Ovary (tissue), 3 donors: ENCODE data around the gene STK10.

ENCODE experiments used
- EP300 ChIP-seq: sonication (generic); formaldehyde crosslinking; IDR thresholded peaks from one replicate; pipeline ENCODE4 v1.6.1; 2017; ENCODE audit warnings: antibody characterized with exemption
- POLR2A ChIP-seq: fragments of 450-650 bp; IDR thresholded peaks from one replicate; pipeline ENCODE4 v1.6.1; 2017; ENCODE audit warnings: antibody characterized with exemption, mild to moderate bottlenecking, moderate library complexity
- TF ChIP-seq, protein P1 (sequence below), 3 donors: fragments of 450-650 bp in 2 of 3; fragments of 200-600 bp in 1 of 3; IDR thresholded peaks; one replicate each; pipeline versions ENCODE4 v1.5.1 to v1.8.0; 2016 to 2022; ENCODE audit warnings: antibody characterized with exemption in 3 of 3, mild to moderate bottlenecking in 1 of 3
- donor health status: DM: no; HTN: no; CAD: no.

DNA sequence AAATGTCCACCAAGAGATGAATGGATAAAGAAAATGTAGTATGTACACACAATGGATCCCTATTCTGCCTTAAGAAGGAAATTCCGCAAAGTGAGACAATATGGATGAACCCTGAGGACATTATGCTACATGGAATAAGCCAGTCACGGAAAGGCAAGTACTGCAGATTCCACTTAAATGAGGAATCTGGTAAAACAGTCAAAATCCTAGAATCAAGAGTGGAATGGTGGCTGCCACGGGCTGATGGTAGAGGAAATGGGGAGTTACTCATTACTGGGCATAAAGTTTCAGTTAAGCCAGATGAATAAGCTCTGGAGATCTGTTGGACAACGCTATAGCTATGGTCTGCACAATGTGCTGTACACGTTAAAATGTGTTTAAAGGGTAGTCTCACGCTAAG is 47.2 kb downstream of the STK10 start:
- TF ChIP-seq, protein P1, sequence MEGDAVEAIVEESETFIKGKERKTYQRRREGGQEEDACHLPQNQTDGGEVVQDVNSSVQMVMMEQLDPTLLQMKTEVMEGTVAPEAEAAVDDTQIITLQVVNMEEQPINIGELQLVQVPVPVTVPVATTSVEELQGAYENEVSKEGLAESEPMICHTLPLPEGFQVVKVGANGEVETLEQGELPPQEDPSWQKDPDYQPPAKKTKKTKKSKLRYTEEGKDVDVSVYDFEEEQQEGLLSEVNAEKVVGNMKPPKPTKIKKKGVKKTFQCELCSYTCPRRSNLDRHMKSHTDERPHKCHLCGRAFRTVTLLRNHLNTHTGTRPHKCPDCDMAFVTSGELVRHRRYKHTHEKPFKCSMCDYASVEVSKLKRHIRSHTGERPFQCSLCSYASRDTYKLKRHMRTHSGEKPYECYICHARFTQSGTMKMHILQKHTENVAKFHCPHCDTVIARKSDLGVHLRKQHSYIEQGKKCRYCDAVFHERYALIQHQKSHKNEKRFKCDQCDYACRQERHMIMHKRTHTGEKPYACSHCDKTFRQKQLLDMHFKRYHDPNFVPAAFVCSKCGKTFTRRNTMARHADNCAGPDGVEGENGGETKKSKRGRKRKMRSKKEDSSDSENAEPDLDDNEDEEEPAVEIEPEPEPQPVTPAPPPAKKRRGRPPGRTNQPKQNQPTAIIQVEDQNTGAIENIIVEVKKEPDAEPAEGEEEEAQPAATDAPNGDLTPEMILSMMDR (IDR thresholded peaks at IDR 0.05), result no peak
- TF ChIP-seq POLR2A (no peak), EP300 (no peak)
